DND-41 (cell line): ENCODE data around the gene CDKN2C.
"Not testable (repeated sequence)": the region's sequence is repeated elsewhere in the genome, so short reads cannot be mapped to it uniquely, and the experiment has no call there.

ENCODE experiments used
- EZH2 ChIP-seq: IDR thresholded peaks from 3 replicates; pipeline ENCODE4 v1.6.1; 2012; ENCODE audit warnings: borderline replicate concordance, low read depth, mild to moderate bottlenecking, moderate library complexity, low read length, inconsistent platforms; ENCODE audit not compliant: severe bottlenecking
- TF ChIP-seq, protein P1 (sequence below): IDR thresholded peaks from 2 replicates; pipeline ENCODE4 v1.5.1; 2012; ENCODE audit warnings: borderline replicate concordance, low read length, moderate library complexity, mild to moderate bottlenecking; ENCODE audit not compliant: poor library complexity, severe bottlenecking; ENCODE audit errors: extremely low read depth

DNA sequence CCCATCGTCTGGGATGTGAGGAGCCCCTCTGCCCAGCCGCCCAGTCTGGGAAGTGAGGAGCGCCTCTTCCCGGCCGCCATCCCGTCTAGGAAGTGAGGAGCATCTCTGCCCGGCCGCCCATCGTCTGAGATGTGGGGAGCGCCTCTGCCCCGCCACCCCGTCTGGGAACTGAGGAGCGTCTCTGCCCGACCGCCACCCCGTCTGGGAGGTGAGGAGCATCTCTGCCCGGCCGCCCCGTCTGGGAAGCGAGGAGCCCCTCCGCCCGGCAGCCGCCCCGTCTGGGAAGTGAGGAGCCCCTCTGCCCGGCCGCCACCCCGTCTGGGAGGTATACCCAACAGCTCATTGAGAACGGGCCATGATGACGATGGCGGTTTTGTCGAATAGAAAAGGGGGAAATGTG lies 17.5 kb upstream of the CDKN2C start:
- TF ChIP-seq, protein P1, sequence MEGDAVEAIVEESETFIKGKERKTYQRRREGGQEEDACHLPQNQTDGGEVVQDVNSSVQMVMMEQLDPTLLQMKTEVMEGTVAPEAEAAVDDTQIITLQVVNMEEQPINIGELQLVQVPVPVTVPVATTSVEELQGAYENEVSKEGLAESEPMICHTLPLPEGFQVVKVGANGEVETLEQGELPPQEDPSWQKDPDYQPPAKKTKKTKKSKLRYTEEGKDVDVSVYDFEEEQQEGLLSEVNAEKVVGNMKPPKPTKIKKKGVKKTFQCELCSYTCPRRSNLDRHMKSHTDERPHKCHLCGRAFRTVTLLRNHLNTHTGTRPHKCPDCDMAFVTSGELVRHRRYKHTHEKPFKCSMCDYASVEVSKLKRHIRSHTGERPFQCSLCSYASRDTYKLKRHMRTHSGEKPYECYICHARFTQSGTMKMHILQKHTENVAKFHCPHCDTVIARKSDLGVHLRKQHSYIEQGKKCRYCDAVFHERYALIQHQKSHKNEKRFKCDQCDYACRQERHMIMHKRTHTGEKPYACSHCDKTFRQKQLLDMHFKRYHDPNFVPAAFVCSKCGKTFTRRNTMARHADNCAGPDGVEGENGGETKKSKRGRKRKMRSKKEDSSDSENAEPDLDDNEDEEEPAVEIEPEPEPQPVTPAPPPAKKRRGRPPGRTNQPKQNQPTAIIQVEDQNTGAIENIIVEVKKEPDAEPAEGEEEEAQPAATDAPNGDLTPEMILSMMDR, result not testable (repeated sequence)
- not testable (repeated sequence) for TF ChIP-seq EZH2
